CD4-positive, alpha-beta T cell treated with Interleukin-15 for 4 hours (primary cell): ENCODE data around the gene CCDC92.
"Not testable (repeated sequence)": the region's sequence is repeated elsewhere in the genome, so short reads cannot be mapped to it uniquely, and the experiment has no call there.

Experiments
- DNase-seq: peaks from one replicate; pipeline ENCODE4 v3.0.0-alpha.2; 2020; ENCODE audit warnings: low spot score

CCDC92 gene

DNA sequence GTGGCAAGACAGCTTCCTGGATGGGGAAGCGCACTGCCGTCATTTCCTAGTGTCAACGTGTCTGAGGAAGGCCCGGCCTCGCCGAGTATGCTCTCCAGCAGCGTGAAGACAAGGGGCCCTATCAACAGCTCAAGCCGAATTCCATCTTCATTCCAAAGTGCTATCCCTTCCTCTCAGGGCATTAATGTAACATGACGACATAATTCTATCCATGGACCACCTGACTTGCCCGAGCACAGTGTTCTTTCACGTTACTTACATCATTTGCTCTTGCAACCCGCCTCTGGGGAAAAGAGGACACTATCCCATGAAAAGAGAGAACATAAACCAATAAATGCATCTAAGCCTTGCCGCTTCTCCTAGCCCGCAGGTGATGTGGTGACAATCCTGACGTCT lies 22.9 kb downstream of the CCDC92 start:
- DNase-seq = no peak

DNA sequence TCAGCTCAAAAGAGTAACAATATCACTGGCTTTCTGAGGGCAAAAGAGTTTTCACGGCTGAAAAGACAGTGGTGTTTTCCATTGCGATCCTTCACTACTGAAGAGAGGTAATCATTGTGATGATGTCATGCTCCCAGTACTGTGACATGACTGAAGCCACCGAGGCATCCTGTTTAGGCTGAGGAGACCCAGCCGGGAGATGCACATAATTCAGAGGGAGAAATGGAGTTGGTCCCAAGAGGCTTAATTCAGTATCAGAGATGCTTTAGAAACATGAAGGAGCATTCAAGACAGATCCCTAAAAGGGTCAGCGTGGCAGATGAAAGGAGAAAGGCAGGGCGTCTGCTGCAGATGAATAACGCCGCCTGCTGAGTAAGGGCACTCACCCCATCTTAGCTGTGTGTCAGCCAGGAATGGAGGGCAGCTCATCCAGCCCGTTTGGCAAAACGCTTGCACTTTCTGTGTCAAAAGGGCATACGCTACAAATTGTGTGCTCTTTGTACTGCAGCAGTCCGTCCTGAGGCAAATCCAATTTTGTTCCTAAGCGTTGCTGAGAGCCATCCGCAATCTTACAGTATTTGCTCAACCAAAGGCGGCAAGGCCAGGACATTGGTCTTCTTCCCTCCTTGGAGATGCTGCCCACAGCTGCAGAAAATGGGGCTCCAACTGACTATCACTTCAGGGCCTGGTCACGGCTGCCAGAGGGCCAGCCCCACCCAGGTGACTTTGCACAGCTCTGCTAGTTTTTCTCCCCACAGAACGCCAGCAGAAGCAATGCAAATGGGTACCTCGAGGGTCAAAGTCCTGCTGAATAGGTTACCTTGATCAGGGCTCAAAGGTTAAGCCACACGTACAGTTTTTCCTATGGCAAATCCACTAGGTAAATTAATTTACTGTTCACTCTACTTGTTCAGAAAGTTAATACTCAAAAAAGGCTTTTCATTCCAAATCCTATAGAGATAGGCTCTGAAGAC lies 23.5 kb downstream of the CCDC92 start:
- no peak for DNase-seq

DNA sequence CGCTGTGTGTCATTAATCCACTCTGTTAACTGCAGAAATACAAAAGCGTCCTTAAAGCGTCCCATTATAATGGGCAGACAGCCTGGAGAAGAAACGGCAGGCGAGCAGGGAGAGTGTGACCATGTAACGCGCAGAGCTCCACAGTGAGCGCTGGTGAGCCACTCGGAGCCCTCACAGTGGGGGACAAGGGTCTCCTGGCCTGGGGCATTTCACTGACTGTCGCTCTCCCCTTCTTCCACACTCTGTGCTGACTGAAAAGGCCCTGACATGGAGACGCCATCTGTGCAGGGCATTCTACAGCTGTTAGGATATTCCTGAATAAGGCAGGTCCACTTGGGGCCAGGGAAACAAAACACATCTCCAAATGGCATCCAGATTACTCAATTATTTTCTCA lies 24.2 kb downstream of the CCDC92 start:
- DNase-seq = no peak

DNA sequence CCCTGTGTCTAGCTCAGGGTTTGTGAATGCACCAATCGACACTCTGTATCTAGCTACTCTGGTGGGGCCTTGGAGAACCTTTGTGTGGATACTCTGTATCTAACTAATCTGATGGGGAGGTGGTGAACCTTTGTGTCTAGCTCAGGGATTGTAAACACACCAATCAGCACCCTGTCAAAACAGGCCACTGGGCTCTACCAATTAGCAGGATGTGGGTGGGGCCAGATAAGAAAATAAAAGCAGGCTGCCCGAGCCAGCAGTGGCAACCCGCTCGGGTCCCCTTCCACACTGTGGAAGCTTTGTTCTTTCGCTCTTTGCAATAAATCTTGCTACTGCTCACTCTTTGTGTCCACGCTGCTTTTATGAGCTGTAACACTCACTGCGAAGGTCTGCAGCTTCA lies 25.1 kb downstream of the CCDC92 start:
- not testable (repeated sequence) for DNase-seq

DNA sequence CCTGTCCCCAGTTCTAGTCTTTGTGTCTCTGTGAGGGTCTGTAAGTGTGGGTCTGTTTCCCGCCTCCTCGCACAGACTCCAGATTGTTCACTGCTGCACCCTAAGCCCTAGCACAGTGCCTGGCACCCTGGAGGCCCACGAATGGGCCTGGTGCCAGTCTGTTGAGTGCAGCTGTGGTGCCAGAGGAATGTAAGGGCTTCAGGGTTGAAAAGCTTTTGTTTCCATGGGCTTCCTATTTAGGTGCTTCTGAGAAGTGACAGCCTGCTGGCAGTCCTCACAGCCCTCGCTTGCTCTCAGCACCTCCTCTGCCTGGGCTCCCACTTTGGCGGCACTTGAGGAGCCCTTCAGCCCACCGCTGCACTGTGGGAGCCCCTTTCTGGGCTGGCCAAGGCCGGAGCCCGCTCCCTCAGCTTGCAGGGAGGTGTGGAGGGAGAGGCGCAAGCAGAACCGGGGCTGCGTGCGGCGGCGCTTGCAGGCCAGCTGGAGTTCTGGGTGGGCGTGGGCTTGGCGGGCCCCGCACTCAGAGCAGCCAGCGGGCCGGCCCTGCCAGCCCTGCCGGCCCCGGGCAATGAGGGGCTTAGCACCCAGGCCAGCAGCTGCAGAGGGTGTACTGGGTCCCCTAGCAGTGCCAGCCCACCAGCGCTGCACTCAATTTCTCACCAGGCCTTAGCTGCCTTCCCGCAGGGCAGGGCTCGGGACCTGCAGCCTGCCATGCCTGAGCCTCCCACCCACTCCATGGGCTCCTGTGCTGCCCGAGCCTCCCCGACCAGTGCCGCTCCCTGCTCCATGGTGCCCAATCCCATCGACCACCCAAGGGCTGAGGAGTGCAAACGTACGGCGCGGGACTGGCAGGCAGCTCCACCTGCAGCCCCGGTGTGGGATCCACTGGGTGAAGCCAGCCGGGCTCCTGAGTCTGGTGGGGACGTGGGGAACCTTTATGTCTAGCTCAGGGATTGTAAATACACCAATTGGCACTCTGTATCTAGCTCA lies 25.8 kb downstream of the CCDC92 start:
- not testable (repeated sequence) for DNase-seq

DNA sequence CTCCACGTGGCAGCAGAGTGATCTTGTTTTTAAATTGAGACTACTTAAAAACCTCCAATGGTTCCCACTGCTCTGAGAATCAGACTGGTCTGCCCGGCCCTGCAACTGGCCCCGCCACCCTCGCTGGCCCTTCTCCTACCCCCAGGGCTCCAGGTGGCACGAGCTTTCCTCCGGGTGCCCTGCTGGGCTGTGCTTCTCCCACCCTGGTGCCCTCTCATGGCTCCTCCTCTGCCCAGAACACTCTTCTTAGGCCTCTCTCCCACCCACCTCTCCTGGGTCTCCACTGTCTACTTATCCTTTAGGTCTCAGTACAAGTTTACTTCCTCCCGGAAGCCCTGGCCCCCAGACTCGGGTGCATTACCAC lies 26.5 kb downstream of the CCDC92 start:
- no peak for DNase-seq

DNA sequence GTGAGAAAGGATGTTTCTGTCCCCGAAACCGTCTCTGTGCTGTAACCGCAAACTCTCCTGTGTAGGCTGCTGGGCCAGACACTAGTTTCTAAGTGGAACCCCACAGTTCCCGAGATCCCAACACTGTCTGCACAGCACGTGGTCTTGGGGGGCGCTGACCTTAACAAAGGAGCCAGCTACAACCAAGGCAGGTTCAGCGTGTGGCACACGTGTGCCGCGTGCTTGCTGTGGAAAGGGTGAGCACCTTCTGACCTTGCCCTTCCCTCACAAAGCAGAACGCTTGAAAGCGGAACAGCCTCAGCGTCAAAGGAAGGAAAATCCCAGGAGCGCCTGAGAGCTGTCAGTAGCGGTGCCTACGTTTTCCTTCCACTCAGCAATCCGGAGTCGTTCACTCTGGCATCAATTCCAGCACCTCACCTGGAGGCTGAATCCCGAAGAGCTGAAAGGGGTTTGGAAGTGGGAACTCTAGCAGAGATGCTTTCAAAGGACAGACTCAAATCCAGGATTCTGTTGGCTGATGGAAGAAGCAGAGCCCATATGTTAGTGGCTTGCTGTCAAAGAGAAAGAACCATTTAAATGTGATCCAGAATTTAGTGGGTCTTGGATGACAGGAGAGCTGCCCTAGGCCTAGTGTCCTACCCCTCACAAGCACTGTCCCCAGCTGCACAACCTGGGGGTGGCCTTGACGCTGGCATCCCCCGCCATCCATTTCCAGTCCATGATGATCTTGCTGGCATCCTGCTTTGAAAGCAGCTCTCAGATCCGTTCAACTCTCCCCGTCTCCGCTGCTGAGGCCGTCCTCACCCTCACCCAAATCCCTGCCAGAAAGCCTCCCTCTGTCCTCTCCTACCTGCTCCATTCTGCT lies 27.1 kb downstream of the CCDC92 start:
- no peak for DNase-seq

DNA sequence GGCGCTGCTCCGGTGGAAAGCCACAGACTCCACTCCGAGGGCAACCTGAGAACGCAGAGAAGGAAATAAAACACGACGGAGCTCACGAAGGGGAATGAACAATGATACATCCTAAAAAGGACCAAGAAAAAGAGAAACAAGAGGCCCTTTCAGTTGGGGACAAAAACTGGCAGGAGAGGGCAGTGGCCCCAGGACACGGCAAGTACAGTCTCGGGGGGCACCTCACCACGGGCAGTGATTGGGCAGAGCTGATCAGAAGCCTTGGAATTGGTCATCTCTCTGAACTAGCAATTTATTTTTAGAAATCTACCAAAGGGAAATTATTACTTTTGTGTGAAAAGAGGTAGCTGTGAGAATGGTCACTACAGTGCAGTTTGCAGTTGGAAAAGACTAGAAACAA lies 27.9 kb downstream of the CCDC92 start:
- DNase-seq = no peak

DNA sequence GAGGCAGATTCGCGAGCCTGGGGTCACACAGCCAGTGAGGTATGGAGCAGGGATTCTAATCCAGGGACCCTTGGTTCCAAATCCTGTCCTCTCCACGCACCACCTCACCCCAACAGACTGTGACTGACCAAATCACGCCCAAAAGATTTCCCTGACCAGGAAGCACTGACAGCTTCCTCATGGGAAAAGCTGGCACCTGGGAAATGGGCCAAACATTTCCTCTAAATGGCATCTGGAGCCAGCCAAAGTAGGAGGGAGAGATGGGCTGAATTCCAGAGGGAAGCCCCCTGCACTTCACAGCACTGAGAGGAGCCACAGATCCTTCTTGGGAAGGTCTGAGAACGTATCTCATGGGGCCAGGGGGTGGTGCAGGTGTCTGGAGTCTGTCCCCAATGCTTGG lies 28.8 kb downstream of the CCDC92 start:
- DNase-seq = no peak

DNA sequence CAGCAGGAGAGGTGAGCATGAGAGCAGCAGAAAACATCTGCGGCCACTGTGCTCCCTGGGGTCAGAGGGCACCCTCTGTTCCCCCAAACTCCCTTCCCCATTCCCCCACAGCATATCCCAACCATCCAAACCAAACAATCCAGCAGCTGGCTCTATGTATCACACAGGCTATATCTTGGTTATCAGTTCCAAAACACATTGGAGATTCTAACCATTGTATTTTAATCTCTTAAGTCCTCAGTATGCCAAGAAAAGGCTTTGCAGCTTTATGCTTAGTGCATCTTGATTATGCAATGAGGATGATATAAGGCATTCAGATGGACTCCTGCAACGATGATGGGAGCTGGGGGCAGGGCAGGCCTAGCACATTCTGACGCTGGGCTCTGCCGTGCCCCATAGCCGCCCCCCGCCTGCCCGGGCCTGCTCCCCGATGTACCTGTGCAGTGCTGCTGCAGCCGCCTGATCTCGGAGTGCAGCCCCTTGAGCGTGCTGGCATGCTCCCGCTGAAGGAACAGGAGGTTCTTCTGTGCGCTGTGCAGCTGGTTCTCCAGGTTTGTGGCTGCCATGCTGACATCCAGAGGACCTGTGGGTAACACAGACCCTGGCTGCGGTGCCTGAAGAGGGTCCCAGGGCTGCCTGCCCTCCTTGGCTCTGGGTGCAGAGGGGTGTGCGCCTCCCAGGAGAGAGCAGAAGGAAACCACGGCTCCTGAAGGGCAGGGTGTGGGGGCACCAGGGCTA lies 29.6 kb downstream of the CCDC92 start:
- no peak for DNase-seq

DNA sequence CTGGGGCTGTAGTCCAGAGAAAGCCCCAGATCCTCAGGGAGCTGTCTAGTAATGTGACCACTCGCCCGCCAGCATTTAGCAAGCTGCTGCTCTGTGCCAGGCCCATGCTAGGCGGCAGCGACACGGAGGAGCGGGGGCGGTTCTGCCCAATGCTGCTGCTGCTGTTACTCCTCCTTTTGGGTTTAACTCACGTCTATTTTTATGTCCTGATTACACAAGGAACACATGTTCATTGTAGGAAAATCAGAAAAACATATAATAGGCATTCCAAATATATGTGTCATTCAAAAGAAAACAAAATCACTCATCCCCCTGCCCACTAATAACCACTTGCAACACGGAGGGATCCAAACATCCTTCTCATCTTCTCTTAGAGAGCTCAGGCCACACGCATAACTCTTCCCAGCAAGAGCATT lies 30.4 kb downstream of the CCDC92 start:
- no peak for DNase-seq

DNA sequence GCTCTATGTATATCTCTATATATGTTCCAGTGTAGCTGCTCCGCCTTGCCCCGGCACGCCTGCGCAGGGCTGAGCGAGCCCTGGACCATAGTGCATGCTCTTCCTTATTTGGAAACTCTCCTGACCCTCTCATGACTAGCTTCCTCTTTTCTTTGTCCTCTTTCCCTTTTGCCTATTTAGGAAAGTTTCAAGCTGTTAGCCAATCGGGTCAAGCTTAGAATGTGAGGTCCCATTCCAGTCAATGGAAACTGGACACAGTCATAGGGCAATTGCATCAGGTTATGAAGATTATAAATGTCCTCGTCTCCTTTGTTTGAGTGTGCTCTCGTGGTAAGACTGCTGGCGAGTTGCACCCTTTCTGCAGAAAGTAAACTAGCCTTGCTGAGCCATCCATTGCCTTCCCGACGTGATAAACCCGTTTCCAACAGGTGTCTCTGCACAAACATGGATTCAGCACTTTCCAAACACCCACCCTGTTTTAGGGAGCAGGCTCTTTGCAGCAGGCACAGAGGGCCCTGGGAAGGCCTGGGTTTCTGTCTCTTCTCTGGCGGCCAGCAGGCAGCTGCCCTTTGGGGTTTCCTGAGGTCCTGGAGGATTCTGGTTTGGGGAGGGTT lies 30.9 kb downstream of the CCDC92 start:
- no peak for DNase-seq

DNA sequence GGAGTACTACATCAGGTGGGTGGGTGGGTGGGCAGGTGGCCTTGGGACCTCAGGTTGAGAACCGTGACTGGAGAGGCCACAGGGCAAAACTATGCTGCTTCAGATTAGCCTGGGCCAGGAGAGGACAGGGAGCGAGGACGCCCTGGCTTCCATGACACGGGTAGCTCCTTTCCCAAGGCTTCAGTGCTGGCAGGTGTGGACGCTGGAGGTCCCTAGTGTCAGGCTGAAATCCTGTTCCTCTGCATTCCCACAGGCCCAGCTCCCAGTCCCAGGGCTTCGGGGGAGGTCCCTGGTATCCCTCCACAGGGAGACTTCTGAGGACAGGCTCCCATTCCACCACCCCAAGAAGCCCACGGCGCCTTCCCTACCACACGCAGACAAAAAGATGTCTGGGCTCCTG lies 31.6 kb downstream of the CCDC92 start:
- no peak for DNase-seq

DNA sequence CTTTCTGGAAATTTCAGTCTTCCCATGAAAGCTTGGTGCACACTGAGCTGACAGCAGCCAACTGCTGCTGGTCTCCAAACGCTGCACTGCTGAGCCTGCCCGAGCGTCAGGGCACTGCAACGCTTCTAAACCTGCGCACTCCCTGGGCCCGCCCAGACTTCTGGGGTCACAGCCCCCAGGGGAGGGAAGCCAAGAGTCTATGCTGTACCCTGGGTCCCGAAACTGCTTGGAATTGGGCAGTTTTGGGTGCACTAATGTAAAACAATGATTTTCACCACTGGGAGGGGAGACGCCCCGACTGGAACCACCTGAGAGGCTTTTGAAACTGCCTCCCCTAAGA lies 32.0 kb downstream of the CCDC92 start:
- DNase-seq = no peak

DNA sequence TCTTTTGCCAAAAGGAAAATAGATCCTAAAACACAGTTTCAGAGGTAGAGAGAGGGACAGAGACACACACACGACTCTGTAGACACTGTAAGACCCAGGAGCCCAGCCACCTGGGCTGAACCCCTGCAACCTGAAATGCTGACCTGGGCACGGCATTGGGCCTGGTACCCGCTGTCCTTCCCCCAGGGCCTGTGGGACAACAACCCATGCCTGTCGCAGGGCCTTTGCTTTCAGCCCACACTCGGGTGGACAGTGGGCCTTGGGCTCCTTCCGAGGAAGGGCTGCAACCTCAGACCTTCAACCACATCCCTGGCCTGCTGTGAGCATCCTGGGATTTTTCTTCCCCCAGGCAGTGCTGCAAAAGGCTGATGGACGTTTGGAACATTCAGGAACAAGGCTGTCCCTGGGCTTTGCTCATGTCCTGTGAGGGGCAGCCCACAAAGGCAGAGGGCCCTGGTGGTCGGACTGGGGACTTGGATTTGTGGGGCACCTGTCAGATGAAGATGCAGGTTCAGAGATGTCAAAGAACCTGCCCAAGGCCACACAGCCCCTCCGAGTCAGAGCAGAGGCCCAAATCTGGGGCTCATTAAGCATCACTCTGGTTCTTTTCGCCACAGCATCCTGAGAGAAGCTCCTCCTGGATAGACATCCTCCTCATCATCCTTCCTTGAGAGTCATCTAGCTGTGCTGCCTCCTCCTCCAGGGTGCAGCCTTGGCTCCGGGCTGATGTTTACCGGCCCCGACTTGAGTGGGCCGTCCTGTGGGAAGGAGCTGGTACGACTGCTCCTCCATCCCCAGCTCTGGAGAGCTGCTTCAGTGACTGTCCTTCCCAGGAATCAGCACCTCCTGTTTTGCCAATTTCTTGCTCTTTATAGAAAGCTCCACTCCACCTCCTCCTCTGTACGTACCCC lies 32.7 kb downstream of the CCDC92 start:
- DNase-seq = no peak

DNA sequence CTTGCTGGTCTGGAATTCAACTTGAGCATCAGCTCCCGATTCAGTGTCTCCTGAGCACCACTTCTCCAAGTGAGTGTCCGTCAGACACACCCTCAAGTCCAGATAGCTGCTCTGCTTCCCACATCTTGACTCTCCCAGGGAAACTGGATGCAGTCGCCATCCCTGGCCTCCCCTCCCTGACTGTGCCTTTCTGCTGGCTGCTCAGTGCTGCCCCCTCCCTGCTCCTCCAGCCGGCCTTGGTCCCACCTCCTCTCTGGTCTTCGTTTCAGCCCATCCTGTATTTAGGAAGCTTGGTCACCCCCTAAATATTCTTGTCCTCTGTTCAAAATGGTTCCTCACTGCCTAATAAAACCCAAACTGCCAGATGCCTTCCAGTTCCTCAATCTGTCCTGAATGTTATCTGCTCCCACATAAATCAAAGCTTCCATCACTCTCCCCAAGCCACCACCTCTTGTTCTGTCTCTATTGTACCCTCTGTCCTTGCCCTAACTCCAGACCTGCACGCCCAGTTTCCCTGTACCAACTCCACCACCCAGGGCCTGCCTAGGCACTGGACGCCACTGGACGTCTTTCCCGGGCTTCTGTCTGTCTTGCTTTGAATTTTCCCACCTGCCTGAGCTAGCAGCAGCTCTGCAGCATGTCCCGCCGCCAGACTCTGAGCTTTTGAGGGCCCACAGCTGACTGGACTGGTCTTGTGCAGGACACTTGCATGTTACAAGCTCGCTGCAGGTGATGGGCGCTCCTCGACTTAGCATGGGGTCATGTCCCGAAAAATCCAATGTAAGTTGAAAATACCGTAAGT lies 33.8 kb downstream of the CCDC92 start:
- DNase-seq = no peak

DNA sequence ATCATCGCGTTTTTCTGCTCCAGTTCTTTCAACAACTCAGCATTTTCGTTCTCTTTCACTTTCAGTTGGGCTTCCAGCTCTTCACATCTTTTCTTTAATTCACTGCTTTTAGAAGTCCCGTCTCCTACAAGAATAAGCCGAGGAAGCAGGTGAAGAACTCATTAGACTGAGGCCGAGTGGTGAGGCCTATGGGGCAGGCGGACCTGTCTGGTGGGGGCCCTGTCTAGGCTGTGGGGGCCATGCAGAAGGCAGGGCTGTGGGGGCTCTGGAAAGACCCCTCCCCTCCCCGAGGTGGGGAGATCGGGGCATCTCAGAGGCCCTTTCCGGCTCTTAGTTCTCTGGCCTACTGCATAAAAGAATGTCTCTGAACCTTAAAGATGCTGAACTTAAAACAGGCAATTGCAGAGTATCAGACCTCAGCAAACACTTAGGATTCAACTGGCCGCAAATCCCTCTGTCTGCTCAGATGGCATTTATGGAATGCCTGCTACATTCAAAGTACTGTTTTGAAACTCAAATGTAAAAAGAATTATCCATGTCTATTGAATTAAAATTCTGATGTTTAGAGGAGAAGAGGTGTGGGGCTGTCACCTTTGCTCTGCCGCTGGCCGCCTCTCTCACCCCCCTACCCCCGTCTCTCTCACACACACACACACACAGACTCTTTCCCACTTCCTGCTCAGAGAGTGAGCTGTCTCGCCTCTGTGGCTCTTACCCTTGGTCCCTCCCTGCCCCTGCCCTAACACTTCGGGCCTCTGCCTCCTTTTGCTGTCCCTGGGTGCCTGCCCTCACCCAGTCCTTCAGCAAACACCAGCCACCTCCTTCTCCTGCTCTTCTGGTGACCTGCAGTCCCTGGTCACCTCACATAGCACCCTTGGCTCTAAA lies 34.7 kb downstream of the CCDC92 start:
- DNase-seq = peak; percentile 65
